ENCODE measurements around the gene DPF3. TPM values are rescaled to one million over a fixed set of nuclear protein-coding genes. Genes with fewer than 3 reads are reported as not detected.

Gene DPF3
- total RNA-seq, 3 donors from 2014 or later, result 0.32 to 2.8 (median 1.3) TPM

DNA sequence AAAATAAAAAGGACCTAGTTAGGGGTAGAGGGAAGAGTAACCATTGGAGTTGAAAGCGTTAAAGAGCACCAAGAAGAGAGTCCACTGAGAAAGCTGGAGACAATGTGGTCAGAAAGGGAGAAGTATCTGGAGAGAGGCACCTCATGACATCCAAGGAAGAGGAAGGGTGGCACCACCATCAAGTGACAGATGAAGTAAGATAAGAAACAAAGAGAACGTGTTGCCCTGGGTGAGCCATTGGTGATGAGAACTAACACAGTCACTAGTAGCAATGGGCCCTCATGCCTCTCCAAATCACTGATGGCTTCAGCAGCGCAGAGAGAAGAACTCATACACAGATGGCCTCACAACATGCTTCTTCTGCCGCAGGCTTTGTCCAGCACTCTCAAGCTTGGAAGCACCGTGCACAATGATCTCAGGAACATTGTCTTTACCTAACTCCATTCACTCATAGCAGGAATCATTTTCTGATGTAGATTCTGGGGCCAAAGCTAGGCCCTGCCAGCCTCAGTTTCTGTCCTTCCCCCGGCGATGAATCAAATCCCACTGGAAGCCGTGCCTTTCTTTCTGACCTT lies 252.9 kb downstream of the DPF3 start:
- Histone ChIP-seq H3K9me3 (peaks cover 0 to 6% of the 10 kb centered on the region in 2 donors), H3K4me1 (no peaks in the 10 kb centered on the region), H3K27me3 (no peaks in the 10 kb centered on the region), H3K4me3 (no peak overlapping the region), H3K36me3 (no peaks in the 10 kb centered on the region), H3K27ac (no peak overlapping the region)
- intact Hi-C loops (cut with DNase I; ENCODE audit: low total_unique reads), result loop anchor here (10.0 kb wide), 1 partner anchor 1986 kb away; no protein-coding TSS in a partner anchor
- TF ChIP-seq POLR2AphosphoS5 (IDR thresholded peaks at IDR 0.05), result no peak
- TF ChIP-seq, protein P1, sequence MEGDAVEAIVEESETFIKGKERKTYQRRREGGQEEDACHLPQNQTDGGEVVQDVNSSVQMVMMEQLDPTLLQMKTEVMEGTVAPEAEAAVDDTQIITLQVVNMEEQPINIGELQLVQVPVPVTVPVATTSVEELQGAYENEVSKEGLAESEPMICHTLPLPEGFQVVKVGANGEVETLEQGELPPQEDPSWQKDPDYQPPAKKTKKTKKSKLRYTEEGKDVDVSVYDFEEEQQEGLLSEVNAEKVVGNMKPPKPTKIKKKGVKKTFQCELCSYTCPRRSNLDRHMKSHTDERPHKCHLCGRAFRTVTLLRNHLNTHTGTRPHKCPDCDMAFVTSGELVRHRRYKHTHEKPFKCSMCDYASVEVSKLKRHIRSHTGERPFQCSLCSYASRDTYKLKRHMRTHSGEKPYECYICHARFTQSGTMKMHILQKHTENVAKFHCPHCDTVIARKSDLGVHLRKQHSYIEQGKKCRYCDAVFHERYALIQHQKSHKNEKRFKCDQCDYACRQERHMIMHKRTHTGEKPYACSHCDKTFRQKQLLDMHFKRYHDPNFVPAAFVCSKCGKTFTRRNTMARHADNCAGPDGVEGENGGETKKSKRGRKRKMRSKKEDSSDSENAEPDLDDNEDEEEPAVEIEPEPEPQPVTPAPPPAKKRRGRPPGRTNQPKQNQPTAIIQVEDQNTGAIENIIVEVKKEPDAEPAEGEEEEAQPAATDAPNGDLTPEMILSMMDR (IDR thresholded peaks at IDR 0.05), result no peak
- no peak for TF ChIP-seq POLR2A (IDR thresholded peaks at IDR 0.05)
- DNase-seq (ENCODE audit: low spot score in 2 of 2), result no peak

DNA sequence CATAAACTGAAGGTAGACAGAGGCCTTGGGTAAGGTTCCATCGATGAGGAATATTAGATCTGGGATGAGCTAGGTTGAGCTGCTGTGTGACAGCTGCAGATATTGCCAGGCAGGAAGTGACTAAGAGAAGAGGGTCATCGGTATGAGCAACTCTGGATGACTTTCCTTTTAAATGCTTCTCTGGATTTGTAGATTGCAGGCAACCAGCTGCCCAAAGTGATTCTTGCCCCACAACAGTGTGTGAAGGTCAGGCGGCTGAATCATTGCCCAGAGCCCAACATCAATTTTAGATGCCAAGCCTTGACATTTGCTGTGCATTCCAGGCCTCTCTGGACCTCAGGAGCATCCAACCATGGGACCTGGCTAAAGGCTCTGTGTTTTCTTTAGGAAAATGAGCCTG lies 255.9 kb downstream of the DPF3 start:
- H3K4me3 ChIP-seq, result no peak overlapping the region
- no peak for DNase-seq (ENCODE audit: low spot score in 2 of 2)
- intact Hi-C loops (cut with DNase I; ENCODE audit: low total_unique reads), result no loop called here

DNA sequence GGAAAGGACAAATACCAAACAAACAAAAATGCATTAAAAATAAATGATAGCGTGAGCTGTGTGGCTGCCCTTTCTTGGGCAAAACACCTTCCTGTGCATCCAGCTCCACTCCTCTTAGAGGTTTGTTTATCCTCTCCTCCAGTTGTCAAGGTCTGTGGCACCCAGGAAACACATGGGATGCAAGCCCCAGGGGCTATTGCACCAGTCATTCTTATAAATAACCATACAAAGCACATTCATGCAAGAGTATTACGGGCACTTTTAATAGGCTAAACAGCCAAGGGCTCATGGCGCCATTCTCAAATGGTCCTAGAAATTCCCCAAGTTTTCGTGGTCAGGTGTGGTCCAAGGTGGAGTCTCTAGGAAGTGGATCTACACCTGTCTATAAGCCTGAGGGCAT lies 257.0 kb downstream of the DPF3 start:
- intact Hi-C loops (cut with DNase I; ENCODE audit: low total_unique reads), result no loop called here
- TF ChIP-seq, protein P1 (IDR thresholded peaks at IDR 0.05), result no peak
- TF ChIP-seq POLR2AphosphoS5 (IDR thresholded peaks at IDR 0.05), result no peak
- TF ChIP-seq POLR2A (IDR thresholded peaks at IDR 0.05), result no peak
- Histone ChIP-seq H3K4me3 (no peak overlapping the region), H3K27me3 (no peaks in the 10 kb centered on the region), H3K27ac (no peak overlapping the region), H3K36me3 (no peaks in the 10 kb centered on the region), H3K9me3 (peaks cover 0 to 6% of the 10 kb centered on the region in 2 donors), H3K4me1 (no peaks in the 10 kb centered on the region)
- no peak for DNase-seq (ENCODE audit: low spot score in 2 of 2)

More for the DNA sequence above, 255.9 kb downstream of the DPF3 start:
- Histone ChIP-seq H3K4me1 (no peaks in the 10 kb centered on the region), H3K27me3 (no peaks in the 10 kb centered on the region), H3K27ac (no peak overlapping the region), H3K36me3 (no peaks in the 10 kb centered on the region), H3K9me3 (peaks cover 0 to 6% of the 10 kb centered on the region in 2 donors)
- TF ChIP-seq POLR2AphosphoS5 (IDR thresholded peaks at IDR 0.05) (no peak), POLR2A (IDR thresholded peaks at IDR 0.05) (no peak)
- TF ChIP-seq, protein P1 (IDR thresholded peaks at IDR 0.05), result no peak

DNA sequence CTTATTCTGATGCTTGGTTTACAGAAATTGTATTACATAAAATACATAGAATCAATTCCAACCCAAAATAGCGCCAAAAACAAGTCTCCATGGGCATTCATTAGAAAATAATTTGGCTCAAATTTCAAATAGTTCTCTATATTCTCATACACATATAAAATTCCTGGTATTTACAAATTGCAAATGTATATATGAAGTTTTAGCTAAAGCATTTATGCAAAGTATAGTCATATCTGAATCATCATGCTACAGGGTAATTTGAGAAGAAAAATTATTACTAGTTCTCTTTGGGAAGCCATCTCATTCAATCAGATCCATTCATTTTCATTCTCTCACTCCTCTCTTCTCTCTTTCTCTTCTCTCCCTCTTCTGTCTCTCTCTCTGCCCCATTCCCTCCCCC lies 257.8 kb downstream of the DPF3 start:
- no peak for DNase-seq (ENCODE audit: low spot score in 2 of 2)
- Histone ChIP-seq H3K4me1 (no peaks in the 10 kb centered on the region), H3K36me3 (no peaks in the 10 kb centered on the region), H3K27me3 (no peaks in the 10 kb centered on the region), H3K27ac (no peak overlapping the region), H3K4me3 (no peak overlapping the region), H3K9me3 (peaks cover 0 to 6% of the 10 kb centered on the region in 2 donors)
- TF ChIP-seq POLR2AphosphoS5 (IDR thresholded peaks at IDR 0.05), result no peak
- TF ChIP-seq, protein P1 (IDR thresholded peaks at IDR 0.05), result no peak
- TF ChIP-seq POLR2A (IDR thresholded peaks at IDR 0.05), result no peak
- intact Hi-C loops (cut with DNase I; ENCODE audit: low total_unique reads), result no loop called here

DNA sequence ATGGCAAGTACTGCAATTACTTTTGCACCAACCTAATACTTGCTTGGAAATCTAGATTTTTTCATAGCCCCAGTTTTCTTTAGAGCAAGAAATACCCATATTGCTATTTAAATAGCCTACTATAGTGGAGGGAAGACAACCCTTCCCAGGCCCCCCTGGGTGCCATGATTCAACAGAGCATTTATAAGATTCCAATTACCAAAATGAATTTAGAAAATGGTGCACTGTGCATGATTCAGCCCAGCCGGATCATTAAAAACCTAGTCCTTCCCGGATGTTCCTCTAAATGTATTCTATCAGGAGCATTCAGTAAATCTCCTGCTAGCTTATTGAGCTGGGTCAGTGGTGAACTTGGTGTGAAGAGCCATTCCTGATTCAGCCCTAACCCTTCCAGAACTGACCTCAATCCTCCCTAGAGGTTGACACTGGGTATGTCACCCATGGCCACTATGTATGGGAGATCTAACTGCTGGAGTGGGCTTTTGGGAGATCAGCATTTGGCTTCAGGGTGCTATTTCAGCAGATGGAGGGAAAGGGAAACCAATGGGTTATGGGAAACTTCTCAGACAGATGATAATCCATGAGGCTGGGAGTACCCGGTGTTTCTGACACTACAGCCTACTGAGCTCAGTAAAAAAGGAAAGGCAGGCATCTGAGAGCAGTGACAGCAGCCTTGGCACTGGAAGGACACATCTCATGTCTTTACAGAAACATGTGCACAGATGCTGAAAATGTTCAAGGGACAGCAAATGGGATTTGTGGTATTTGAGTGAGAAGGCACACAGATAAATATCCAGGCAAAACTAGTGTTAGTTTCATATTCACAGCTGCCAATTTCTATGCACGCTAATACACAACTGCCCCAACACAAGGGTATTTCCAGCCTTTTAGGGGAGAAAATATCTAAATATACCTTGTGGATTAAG lies 258.9 kb downstream of the DPF3 start:
- TF ChIP-seq POLR2A (IDR thresholded peaks at IDR 0.05), result no peak
- TF ChIP-seq POLR2AphosphoS5 (IDR thresholded peaks at IDR 0.05), result no peak
- TF ChIP-seq, protein P1 (IDR thresholded peaks at IDR 0.05), result no peak
- peaks cover 0 to 6% of the 10 kb centered on the region in 2 donors for H3K9me3 ChIP-seq
- DNase-seq (ENCODE audit: low spot score in 2 of 2), result no peak
- H3K4me1 ChIP-seq, result no peaks in the 10 kb centered on the region
- no peak overlapping the region for H3K27ac ChIP-seq
- H3K36me3 ChIP-seq, result no peaks in the 10 kb centered on the region
- no peak overlapping the region for H3K4me3 ChIP-seq
- no peaks in the 10 kb centered on the region for H3K27me3 ChIP-seq
- intact Hi-C loops (cut with DNase I; ENCODE audit: low total_unique reads), result no loop called here
